HG02885 (cell line): ENCODE data around the gene STK10.

Experiments used
- ATAC-seq: cut with Tn5 transposase; IDR thresholded peaks from one replicate; pipeline ENCODE4 v1.9.1; 2021; ENCODE audit warnings: mild to moderate bottlenecking; ENCODE audit not compliant: unreplicated experiment, poor library complexity

Gene STK10

GRCh38 chr5:172111852-172112225 is 76.2 kb downstream of the STK10 start:
- ATAC-seq: no peak

GRCh38 chr5:172110921-172111851 is 76.8 kb downstream of the STK10 start:
- ATAC-seq: peak; percentile 83

GRCh38 chr5:172110260-172110815 is 77.7 kb downstream of the STK10 start:
- ATAC-seq: no peak

- ATAC-seq: no peak
These were observed 78.3 kb downstream of the STK10 start for GRCh38 chr5:172109749-172110148.

- no peak for ATAC-seq
These were observed 80.5 kb downstream of the STK10 start for GRCh38 chr5:172107571-172107970.

- ATAC-seq: no peak
These were observed 81.3 kb downstream of the STK10 start for GRCh38 chr5:172106511-172107356.

GRCh38 chr5:172105811-172106210 is 82.2 kb downstream of the STK10 start:
- ATAC-seq: no peak

- no peak for ATAC-seq
These were observed 83.0 kb downstream of the STK10 start for GRCh38 chr5:172104801-172105701.

- no peak for ATAC-seq
These were observed 84.0 kb downstream of the STK10 start for GRCh38 chr5:172104021-172104420.

- no peak for ATAC-seq
These were observed 85.0 kb downstream of the STK10 start for GRCh38 chr5:172102913-172103626.

GRCh38 chr5:172102218-172102870 is 85.7 kb downstream of the STK10 start:
- ATAC-seq: no peak

GRCh38 chr5:172101547-172102217 is 86.3 kb downstream of the STK10 start:
- no peak for ATAC-seq

- ATAC-seq: no peak
These were observed 89.1 kb downstream of the STK10 start for GRCh38 chr5:172098883-172099282.

- no peak for ATAC-seq
These were observed 90.0 kb downstream of the STK10 start for GRCh38 chr5:172098046-172098445.

GRCh38 chr5:172097356-172097755 is 90.7 kb downstream of the STK10 start:
- ATAC-seq: no peak

GRCh38 chr5:172096207-172096940 is 91.7 kb downstream of the STK10 start:
- no peak for ATAC-seq

GRCh38 chr5:172095368-172096206 is 92.4 kb downstream of the STK10 start:
- no peak for ATAC-seq
